ENCODE data around the gene KIF15.
"Not testable (repeated sequence)": the region's sequence is repeated elsewhere in the genome, so short reads cannot be mapped to it uniquely, and the experiment has no call there.

KIF15 gene

DNA sequence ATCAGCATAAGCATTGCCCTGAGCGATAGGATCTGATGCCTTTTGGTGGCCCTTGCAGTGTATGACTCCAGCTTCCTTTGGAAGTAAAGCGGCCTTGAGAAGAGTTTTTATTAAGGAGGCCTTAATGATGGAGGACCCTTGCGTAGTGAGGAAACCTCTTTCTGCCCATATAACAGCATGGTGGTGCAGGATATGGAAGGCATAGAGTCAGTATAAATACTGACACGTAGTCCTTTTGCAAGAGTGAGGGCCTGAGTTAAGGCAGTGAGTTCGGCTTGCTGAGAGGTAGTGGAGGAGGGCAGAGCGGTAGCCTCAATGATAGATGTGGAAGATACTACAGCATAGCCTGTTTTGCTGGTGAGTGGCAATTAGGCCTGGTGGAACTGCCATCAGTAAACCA, 95.1 kb downstream of the KIF15 start:
- not testable (repeated sequence) for H3K27ac ChIP-seq (ENCODE audit: low read depth in 2 of 2, low read length in 2 of 2)

GRCh38 chr3:44860117-44860516, 98.5 kb downstream of the KIF15 start:
- Histone ChIP-seq H3K4me1 (ENCODE audit: control insufficient read depth in 2 of 2, insufficient read depth in 2 of 2, low read length in 2 of 2) (peaks cover 7% of the 10 kb centered on the region in 2 donors), H3K9ac (ENCODE audit: low read depth in 1 of 2, low read length in 2 of 2) (no peak overlapping the region), H3K27ac (ENCODE audit: low read depth in 2 of 2, low read length in 2 of 2) (no peak overlapping the region), H3K4me3 (ENCODE audit: low read length in 2 of 2) (no peak overlapping the region), H3K36me3 (ENCODE audit: control insufficient read depth in 2 of 2, insufficient read depth in 2 of 2, low read length in 2 of 2) (peaks cover 0 to 1% of the 10 kb centered on the region in 2 donors), H3K27me3 (ENCODE audit: control insufficient read depth in 2 of 2, insufficient read depth in 2 of 2, low read length in 2 of 2) (no peaks in the 10 kb centered on the region), H3K9me3 (ENCODE audit: control insufficient read depth in 2 of 2, low read length in 2 of 2) (no peaks in the 10 kb centered on the region)

More for the DNA sequence above, 95.1 kb downstream of the KIF15 start:
- H3K4me3 ChIP-seq (ENCODE audit: low read length in 2 of 2); H3K36me3 ChIP-seq (ENCODE audit: control insufficient read depth in 2 of 2, insufficient read depth in 2 of 2, low read length in 2 of 2); H3K4me1 ChIP-seq (ENCODE audit: control insufficient read depth in 2 of 2, insufficient read depth in 2 of 2, low read length in 2 of 2); H3K9ac ChIP-seq (ENCODE audit: low read depth in 1 of 2, low read length in 2 of 2); H3K27me3 ChIP-seq (ENCODE audit: control insufficient read depth in 2 of 2, insufficient read depth in 2 of 2, low read length in 2 of 2); H3K9me3 ChIP-seq (ENCODE audit: control insufficient read depth in 2 of 2, low read length in 2 of 2): not testable (repeated sequence)

GRCh38 chr3:44861412-44862225, 100.0 kb downstream of the KIF15 start, which contains the start of gene TMEM42:
Gene TMEM42, plus strand, starts transcription at chr3:44861912. Its CDS starts 13 bp downstream, at chr3:44861925.
- H3K9ac ChIP-seq (ENCODE audit: low read depth in 1 of 2, low read length in 2 of 2): peak within 1 kb of the TSS; percentile 77 to 85
- H3K4me1 ChIP-seq (ENCODE audit: control insufficient read depth in 2 of 2, insufficient read depth in 2 of 2, low read length in 2 of 2): peaks cover 7 to 10% of the 10 kb centered on the region in 2 donors
- H3K36me3 ChIP-seq (ENCODE audit: control insufficient read depth in 2 of 2, insufficient read depth in 2 of 2, low read length in 2 of 2): peaks cover 0 to 4% of the 10 kb centered on the region in 2 donors
- H3K27ac ChIP-seq (ENCODE audit: low read depth in 2 of 2, low read length in 2 of 2): peak within 1 kb of the TSS; percentile 82 to 87
- peak within 1 kb of the TSS; percentile 83 to 90 for H3K4me3 ChIP-seq (ENCODE audit: low read length in 2 of 2)
- no peaks in the 10 kb centered on the region for H3K9me3 ChIP-seq (ENCODE audit: control insufficient read depth in 2 of 2, low read length in 2 of 2)
- no peaks in the 10 kb centered on the region for H3K27me3 ChIP-seq (ENCODE audit: control insufficient read depth in 2 of 2, insufficient read depth in 2 of 2, low read length in 2 of 2)

- Histone ChIP-seq H3K9ac (ENCODE audit: low read depth in 1 of 2, low read length in 2 of 2) (peak overlapping the region; percentile 77 to 85), H3K9me3 (ENCODE audit: control insufficient read depth in 2 of 2, low read length in 2 of 2) (no peaks in the 10 kb centered on the region), H3K4me1 (ENCODE audit: control insufficient read depth in 2 of 2, insufficient read depth in 2 of 2, low read length in 2 of 2) (peaks cover 7 to 10% of the 10 kb centered on the region in 2 donors), H3K36me3 (ENCODE audit: control insufficient read depth in 2 of 2, insufficient read depth in 2 of 2, low read length in 2 of 2) (peaks cover 0 to 7% of the 10 kb centered on the region in 2 donors), H3K27ac (ENCODE audit: low read depth in 2 of 2, low read length in 2 of 2) (peak overlapping the region; percentile 44 to 82), H3K4me3 (ENCODE audit: low read length in 2 of 2) (peak overlapping the region; percentile 83 to 90), H3K27me3 (ENCODE audit: control insufficient read depth in 2 of 2, insufficient read depth in 2 of 2, low read length in 2 of 2) (no peaks in the 10 kb centered on the region)
Observed at GRCh38 chr3:44862226-44862637, 100.6 kb downstream of the KIF15 start.

DNA sequence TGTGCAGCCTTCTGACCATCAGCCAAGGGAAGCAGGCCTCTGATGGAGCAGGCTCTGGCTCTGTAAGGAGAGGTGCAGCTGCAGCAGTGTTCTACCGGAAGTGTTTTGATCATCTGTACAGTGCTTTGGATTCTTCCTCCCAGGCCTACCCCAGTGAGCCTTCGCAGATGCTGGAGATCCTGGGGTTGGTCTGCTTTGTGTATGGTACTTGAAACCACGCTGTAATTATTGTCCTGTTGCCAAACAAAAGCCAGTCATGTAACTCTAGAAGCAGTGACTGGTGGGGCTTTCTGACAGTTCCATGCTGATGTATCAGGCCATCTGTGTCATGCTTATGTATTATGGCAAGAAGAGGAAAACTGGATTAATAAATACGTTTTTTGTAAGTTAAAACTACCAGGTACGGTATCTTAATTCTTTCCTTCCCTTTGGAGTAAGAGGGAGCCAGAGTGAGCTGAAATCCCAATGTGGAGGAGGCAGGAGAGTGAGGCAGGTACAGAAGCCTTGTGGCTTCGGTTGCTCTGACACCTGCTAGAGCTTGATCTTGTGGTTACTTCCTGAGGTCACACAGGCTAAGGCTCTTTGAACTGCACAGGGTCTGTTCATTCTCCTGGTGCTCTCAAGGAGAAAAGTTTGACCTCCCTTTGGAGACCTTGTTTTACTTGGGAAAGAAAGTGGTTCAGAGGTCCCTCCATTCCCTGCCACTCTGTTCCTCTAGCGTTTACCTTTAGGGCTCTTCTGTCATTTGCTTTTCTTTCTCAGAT, 103.9 kb downstream of the KIF15 start:
- H3K27ac ChIP-seq (ENCODE audit: low read depth in 2 of 2, low read length in 2 of 2): no peak overlapping the region
- H3K4me1 ChIP-seq (ENCODE audit: control insufficient read depth in 2 of 2, insufficient read depth in 2 of 2, low read length in 2 of 2): peaks cover 10 to 11% of the 10 kb centered on the region in 2 donors
- H3K4me3 ChIP-seq (ENCODE audit: low read length in 2 of 2): no peak overlapping the region

DNA sequence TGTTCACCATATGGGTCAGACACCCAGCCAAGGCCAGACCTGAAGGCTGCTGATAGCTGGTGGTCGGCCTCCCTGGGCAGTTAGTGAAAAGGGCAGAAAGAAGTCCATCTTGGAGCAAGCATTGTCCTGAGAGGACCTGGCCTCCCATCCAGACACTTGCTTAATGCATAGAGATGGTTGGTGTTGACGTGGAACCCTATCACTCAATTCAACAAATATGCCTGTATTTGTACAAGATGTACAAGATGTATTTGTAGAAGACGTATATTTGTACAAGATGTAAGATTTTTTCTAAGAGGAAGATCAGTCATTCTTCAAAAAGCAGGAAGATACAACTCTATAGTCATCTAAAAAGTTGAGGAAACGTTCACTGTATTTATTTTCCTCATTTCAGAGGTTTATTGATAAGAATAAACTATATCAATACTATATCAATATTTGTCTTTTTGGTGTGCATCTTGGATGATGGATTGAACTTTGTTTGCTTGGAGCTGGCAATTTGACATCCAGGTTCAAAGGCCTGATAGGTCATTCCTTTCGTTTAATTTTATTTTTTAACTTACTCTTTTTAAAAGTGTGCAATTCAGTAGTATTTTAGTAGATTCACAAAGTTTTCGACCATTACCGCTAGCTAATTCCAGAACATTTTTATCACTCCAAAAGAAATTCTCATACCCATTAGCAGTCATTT, 106.0 kb downstream of the KIF15 start:
- no peak overlapping the region for H3K4me3 ChIP-seq (ENCODE audit: low read length in 2 of 2)
- no peak overlapping the region for H3K9ac ChIP-seq (ENCODE audit: low read depth in 1 of 2, low read length in 2 of 2)
- H3K9me3 ChIP-seq (ENCODE audit: control insufficient read depth in 2 of 2, low read length in 2 of 2): no peaks in the 10 kb centered on the region
- peaks cover 0 to 7% of the 10 kb centered on the region in 2 donors for H3K36me3 ChIP-seq (ENCODE audit: control insufficient read depth in 2 of 2, insufficient read depth in 2 of 2, low read length in 2 of 2)
- no peak overlapping the region for H3K27ac ChIP-seq (ENCODE audit: low read depth in 2 of 2, low read length in 2 of 2)
- peaks cover 5 to 10% of the 10 kb centered on the region in 2 donors for H3K4me1 ChIP-seq (ENCODE audit: control insufficient read depth in 2 of 2, insufficient read depth in 2 of 2, low read length in 2 of 2)
- no peaks in the 10 kb centered on the region for H3K27me3 ChIP-seq (ENCODE audit: control insufficient read depth in 2 of 2, insufficient read depth in 2 of 2, low read length in 2 of 2)

More for the DNA sequence above, 103.9 kb downstream of the KIF15 start:
- Histone ChIP-seq H3K9ac (ENCODE audit: low read depth in 1 of 2, low read length in 2 of 2) (no peak overlapping the region), H3K36me3 (ENCODE audit: control insufficient read depth in 2 of 2, insufficient read depth in 2 of 2, low read length in 2 of 2) (peaks cover 0 to 7% of the 10 kb centered on the region in 2 donors), H3K9me3 (ENCODE audit: control insufficient read depth in 2 of 2, low read length in 2 of 2) (no peaks in the 10 kb centered on the region), H3K27me3 (ENCODE audit: control insufficient read depth in 2 of 2, insufficient read depth in 2 of 2, low read length in 2 of 2) (no peaks in the 10 kb centered on the region)

- Histone ChIP-seq H3K27me3 (ENCODE audit: control insufficient read depth in 2 of 2, insufficient read depth in 2 of 2, low read length in 2 of 2) (no peaks in the 10 kb centered on the region), H3K4me3 (ENCODE audit: low read length in 2 of 2) (no peak overlapping the region)
Observed at GRCh38 chr3:44870375-44871061, 108.9 kb downstream of the KIF15 start.

GRCh38 chr3:44874308-44874707, 112.7 kb downstream of the KIF15 start, which contains the start of gene TGM4:
Gene TGM4, plus strand, starts transcription at chr3:44874608. Its CDS starts 71 bp downstream, at chr3:44874679.
- Histone ChIP-seq H3K27ac (ENCODE audit: low read depth in 2 of 2, low read length in 2 of 2) (no peak within 1 kb of the TSS), H3K9ac (ENCODE audit: low read depth in 1 of 2, low read length in 2 of 2) (no peak within 1 kb of the TSS), H3K4me1 (ENCODE audit: control insufficient read depth in 2 of 2, insufficient read depth in 2 of 2, low read length in 2 of 2) (peaks cover 0 to 8% of the 10 kb centered on the region in 2 donors), H3K4me3 (ENCODE audit: low read length in 2 of 2) (no peak within 1 kb of the TSS), H3K36me3 (ENCODE audit: control insufficient read depth in 2 of 2, insufficient read depth in 2 of 2, low read length in 2 of 2) (no peaks in the 10 kb centered on the region), H3K9me3 (ENCODE audit: control insufficient read depth in 2 of 2, low read length in 2 of 2) (no peaks in the 10 kb centered on the region), H3K27me3 (ENCODE audit: control insufficient read depth in 2 of 2, insufficient read depth in 2 of 2, low read length in 2 of 2) (no peaks in the 10 kb centered on the region)

More at GRCh38 chr3:44870375-44871061, 108.9 kb downstream of the KIF15 start:
- Histone ChIP-seq H3K27ac (ENCODE audit: low read depth in 2 of 2, low read length in 2 of 2) (no peak overlapping the region), H3K4me1 (ENCODE audit: control insufficient read depth in 2 of 2, insufficient read depth in 2 of 2, low read length in 2 of 2) (peaks cover 2 to 8% of the 10 kb centered on the region in 2 donors), H3K9ac (ENCODE audit: low read depth in 1 of 2, low read length in 2 of 2) (no peak overlapping the region), H3K9me3 (ENCODE audit: control insufficient read depth in 2 of 2, low read length in 2 of 2) (no peaks in the 10 kb centered on the region), H3K36me3 (ENCODE audit: control insufficient read depth in 2 of 2, insufficient read depth in 2 of 2, low read length in 2 of 2) (peaks cover 0 to 5% of the 10 kb centered on the region in 2 donors)

DNA sequence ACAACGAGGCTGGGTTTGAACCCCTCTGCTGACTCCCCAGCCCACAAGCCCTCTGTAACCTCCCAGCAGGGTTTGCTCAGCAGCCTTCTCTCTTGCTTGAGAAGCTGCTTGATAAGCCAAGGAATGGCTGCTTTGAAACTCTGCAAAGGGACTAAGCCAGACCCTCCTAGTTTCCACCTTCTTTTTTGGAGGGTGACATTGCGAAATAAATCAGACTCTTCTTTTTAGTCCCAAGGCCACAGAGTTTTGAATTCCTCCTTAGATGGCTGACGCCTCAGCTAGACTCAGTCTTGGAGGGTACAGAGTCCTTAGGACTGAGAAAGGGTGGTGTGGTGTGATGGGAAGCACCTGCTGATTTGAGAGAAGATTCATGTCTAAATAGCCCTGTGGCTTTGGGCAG, 114.0 kb downstream of the KIF15 start:
- H3K36me3 ChIP-seq (ENCODE audit: control insufficient read depth in 2 of 2, insufficient read depth in 2 of 2, low read length in 2 of 2): no peaks in the 10 kb centered on the region

More for the DNA sequence above, 114.0 kb downstream of the KIF15 start:
- Histone ChIP-seq H3K27ac (ENCODE audit: low read depth in 2 of 2, low read length in 2 of 2) (no peak overlapping the region), H3K4me1 (ENCODE audit: control insufficient read depth in 2 of 2, insufficient read depth in 2 of 2, low read length in 2 of 2) (peaks cover 0 to 3% of the 10 kb centered on the region in 2 donors), H3K4me3 (ENCODE audit: low read length in 2 of 2) (no peak overlapping the region), H3K27me3 (ENCODE audit: control insufficient read depth in 2 of 2, insufficient read depth in 2 of 2, low read length in 2 of 2) (no peaks in the 10 kb centered on the region), H3K9ac (ENCODE audit: low read depth in 1 of 2, low read length in 2 of 2) (no peak overlapping the region), H3K9me3 (ENCODE audit: control insufficient read depth in 2 of 2, low read length in 2 of 2) (no peaks in the 10 kb centered on the region)
